ENCODE results near the gene PTCH2. TPM values are rescaled to one million over a fixed set of nuclear protein-coding genes. Genes with fewer than 3 reads are reported as not detected.

PTCH2 gene
- total and polyA plus RNA-seq, 2 of the 13 experiments (the other 11 are each of a cell fraction or from before 2014, with no cell fraction given), result 0.60 to 1.5 TPM

GRCh38 chr1:44775078-44775929 is 67.7 kb downstream of the PTCH2 start, which contains the start of gene RPS8 (continued):
- TF ChIP-seq MAFG (CRISPR knock-in tag; IDR thresholded peaks at IDR 0.05), result no peak
- TF ChIP-seq ISX (CRISPR knock-in tag; conservative IDR thresholded peaks at IDR 0.05), result peak; percentile 96
- TF ChIP-seq MLLT10 (CRISPR knock-in tag; IDR thresholded peaks at IDR 0.05), result no peak
- TF ChIP-seq ZSCAN31 (CRISPR knock-in tag; IDR thresholded peaks at IDR 0.05; ENCODE audit: low read depth), result peak; percentile 50
- no peak; the same call in 1 of the 2 replicates for TF ChIP-seq ZFAT (CRISPR knock-in tag; conservative IDR thresholded peaks at IDR 0.05)
- TF ChIP-seq, protein P1, sequence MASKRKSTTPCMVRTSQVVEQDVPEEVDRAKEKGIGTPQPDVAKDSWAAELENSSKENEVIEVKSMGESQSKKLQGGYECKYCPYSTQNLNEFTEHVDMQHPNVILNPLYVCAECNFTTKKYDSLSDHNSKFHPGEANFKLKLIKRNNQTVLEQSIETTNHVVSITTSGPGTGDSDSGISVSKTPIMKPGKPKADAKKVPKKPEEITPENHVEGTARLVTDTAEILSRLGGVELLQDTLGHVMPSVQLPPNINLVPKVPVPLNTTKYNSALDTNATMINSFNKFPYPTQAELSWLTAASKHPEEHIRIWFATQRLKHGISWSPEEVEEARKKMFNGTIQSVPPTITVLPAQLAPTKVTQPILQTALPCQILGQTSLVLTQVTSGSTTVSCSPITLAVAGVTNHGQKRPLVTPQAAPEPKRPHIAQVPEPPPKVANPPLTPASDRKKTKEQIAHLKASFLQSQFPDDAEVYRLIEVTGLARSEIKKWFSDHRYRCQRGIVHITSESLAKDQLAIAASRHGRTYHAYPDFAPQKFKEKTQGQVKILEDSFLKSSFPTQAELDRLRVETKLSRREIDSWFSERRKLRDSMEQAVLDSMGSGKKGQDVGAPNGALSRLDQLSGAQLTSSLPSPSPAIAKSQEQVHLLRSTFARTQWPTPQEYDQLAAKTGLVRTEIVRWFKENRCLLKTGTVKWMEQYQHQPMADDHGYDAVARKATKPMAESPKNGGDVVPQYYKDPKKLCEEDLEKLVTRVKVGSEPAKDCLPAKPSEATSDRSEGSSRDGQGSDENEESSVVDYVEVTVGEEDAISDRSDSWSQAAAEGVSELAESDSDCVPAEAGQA (IDR thresholded peaks at IDR 0.05; ENCODE audit: low read depth), result peak; percentile 93
- TF ChIP-seq, protein P1 (CRISPR knock-in tag; IDR thresholded peaks at IDR 0.05; ENCODE audit: borderline replicate concordance), result no peak
- TF ChIP-seq RXRB (CRISPR knock-in tag; IDR thresholded peaks at IDR 0.05; ENCODE audit: borderline replicate concordance), result peak; percentile 85
- TF ChIP-seq SRF (IDR thresholded peaks at IDR 0.05; ENCODE audit: low read depth, low read length), result peak; percentile 82
- TF ChIP-seq NONO (IDR thresholded peaks at IDR 0.05), result no peak
- TF ChIP-seq NONO (CRISPR knock-in tag; conservative IDR thresholded peaks at IDR 0.05), result peak; percentile 88
- TF ChIP-seq TOPORS (CRISPR knock-in tag; IDR thresholded peaks at IDR 0.05), result no peak
- TF ChIP-seq ZNF766 (CRISPR knock-in tag; IDR thresholded peaks at IDR 0.05; ENCODE audit: borderline replicate concordance), result peak; percentile 88
- TF ChIP-seq PLRG1 (conservative IDR thresholded peaks at IDR 0.05), result no peak
- no peak for TF ChIP-seq ZNF562 (CRISPR knock-in tag; IDR thresholded peaks at IDR 0.05; ENCODE audit: borderline replicate concordance)
- no peak for TF ChIP-seq ZNF564 (CRISPR knock-in tag; IDR thresholded peaks at IDR 0.05)
- no peak for TF ChIP-seq CHCHD3 (CRISPR knock-in tag; IDR thresholded peaks at IDR 0.05)
- no peak for TF ChIP-seq HNF4G (IDR thresholded peaks at IDR 0.05; ENCODE audit: borderline replicate concordance, low read depth, low read length)
- TF ChIP-seq HNF4G (CRISPR knock-in tag; IDR thresholded peaks at IDR 0.05; ENCODE audit: borderline replicate concordance, low read depth), result no peak
- peak; percentile 61; the same call in 1 of the 2 replicates for TF ChIP-seq BRD4 (CRISPR knock-in tag; IDR thresholded peaks at IDR 0.05)
- no peak for TF ChIP-seq EHMT2 (IDR thresholded peaks at IDR 0.05; ENCODE audit: borderline replicate concordance, low read depth, low read length)
- TF ChIP-seq CCDC6 (CRISPR knock-in tag; IDR thresholded peaks at IDR 0.05), result peak; percentile 89; the same call in 1 of the 2 replicates
- no peak for TF ChIP-seq ZNF713 (CRISPR knock-in tag; IDR thresholded peaks at IDR 0.05)
- no peak; the same call in 1 of the 2 replicates for TF ChIP-seq IRX3 (CRISPR knock-in tag; IDR thresholded peaks at IDR 0.05; ENCODE audit: borderline replicate concordance, low read depth)
- TF ChIP-seq ZNF24 (IDR thresholded peaks at IDR 0.05), result no peak
- TF ChIP-seq ZFP62 (CRISPR knock-in tag; IDR thresholded peaks at IDR 0.05), result peak; percentile 57; the same call in 1 of the 2 replicates

All from HepG2 (cell line).